Colonic mucosa (tissue), 4 donors: Measurements from ENCODE around the gene SHMT2. TPM values are rescaled to one million over a fixed set of nuclear protein-coding genes. Genes with fewer than 3 reads are reported as not detected.

Source experiments
- DNase-seq: peaks from one replicate; pipeline ENCODE4 v3.0.0-alpha.2; 2020
- H3K27ac ChIP-seq: fragments of 200-600 bp; one replicate; pipeline ENCODE4 v1.8.0; 2021
- H3K27me3 ChIP-seq: fragments of 200-600 bp; one replicate; pipeline ENCODE4 v1.8.0; 2021
- H3K36me3 ChIP-seq: fragments of 200-600 bp; one replicate; pipeline ENCODE4 v1.8.0; 2021
- H3K4me1 ChIP-seq: fragments of 200-600 bp; one replicate; pipeline ENCODE4 v1.8.0; 2021; ENCODE audit warnings: mild to moderate bottlenecking
- H3K4me3 ChIP-seq: fragments of 200-600 bp; one replicate; pipeline ENCODE4 v1.8.0; 2021
- H3K9ac ChIP-seq, 2 donors: one replicate each; pipeline ENCODE4 v1.7.0; 2013; ENCODE audit warnings: control low read depth in 2 of 2, low read depth in 2 of 2, low read length in 2 of 2
- H3K9me3 ChIP-seq: fragments of 200-600 bp; one replicate; pipeline ENCODE4 v1.8.0; 2021
- CTCF ChIP-seq: fragments of 200-600 bp; IDR thresholded peaks from one replicate; pipeline ENCODE4 v1.8.0; 2022; ENCODE audit warnings: antibody characterized with exemption, mild to moderate bottlenecking
- intact Hi-C: fragments of 100-400 bp; cut with DNase I; formaldehyde crosslinking; loops from one replicate; pipeline ENCODE4 v1.14.1; 2022
- total RNA-seq, 2 donors: library from RNA; stranded (reverse); fragmentation: NEBNext Ultra II Directional in 1 of 2; extraction: Animal tissue kit (Norgen Biotek cat#: 25700) in 1 of 2; gene quantifications; one replicate each; pipeline ENCODE4 v1.2.1, GENCODE V29; 2021
- donor health status: healthy.
- donor health status: DM: no; HTN: no; CAD: no.
- donor health status: DM: no; HTN: no; CAD: no.

Gene SHMT2
- total RNA-seq, 2 donors from 2014 or later, result 69.4 to 160 TPM

GRCh38 chr12:57237932-57238853 lies 8.7 kb downstream of the SHMT2 start:
- Histone ChIP-seq H3K4me1 (peaks cover 35% of the 10 kb centered on the region), H3K9ac (peak overlapping the region; percentile 19 to 44), H3K27me3 (peaks cover 70% of the 10 kb centered on the region), H3K27ac (no peak overlapping the region), H3K36me3 (no peaks in the 10 kb centered on the region), H3K4me3 (peak overlapping the region; percentile 35), H3K9me3 (no peaks in the 10 kb centered on the region)
- intact Hi-C loops, result loop anchor here (2.0 kb wide), 1 partner anchor 25 kb away; no protein-coding TSS in a partner anchor
- no peak for DNase-seq
- no peak for TF ChIP-seq CTCF

- no peaks in the 10 kb centered on the region for H3K36me3 ChIP-seq
- peak overlapping the region; percentile 19 to 47 for H3K9ac ChIP-seq
- DNase-seq, result peak; percentile 89
- H3K27me3 ChIP-seq, result peaks cover 74% of the 10 kb centered on the region
- H3K4me3 ChIP-seq, result peak overlapping the region; percentile 35
- H3K9me3 ChIP-seq, result no peaks in the 10 kb centered on the region
- H3K4me1 ChIP-seq, result peaks cover 39% of the 10 kb centered on the region
- no peak overlapping the region for H3K27ac ChIP-seq
- peak; percentile 100 for TF ChIP-seq CTCF
- intact Hi-C loops, result loop anchor here (2.0 kb wide), 1 partner anchor 26 kb away; no protein-coding TSS in a partner anchor
Observed at GRCh38 chr12:57238854-57239554, 9.5 kb downstream of the SHMT2 start.

GRCh38 chr12:57239587-57240065 lies 10.1 kb downstream of the SHMT2 start:
- Histone ChIP-seq H3K27me3 (peaks cover 74% of the 10 kb centered on the region), H3K36me3 (no peaks in the 10 kb centered on the region), H3K9ac (peak overlapping the region in 1 of 2 donors; percentile 47), H3K4me3 (peak overlapping the region; percentile 32), H3K27ac (no peak overlapping the region), H3K4me1 (peaks cover 39% of the 10 kb centered on the region), H3K9me3 (no peaks in the 10 kb centered on the region)
- DNase-seq, result no peak
- no peak for TF ChIP-seq CTCF
- intact Hi-C loops, result loop anchor here (2.0 kb wide), 1 partner anchor 27 kb away; no protein-coding TSS in a partner anchor

- DNase-seq, result no peak
- intact Hi-C loops, result no loop called here
- no peaks in the 10 kb centered on the region for H3K9me3 ChIP-seq
- H3K27ac ChIP-seq, result no peak overlapping the region
- H3K9ac ChIP-seq, result peak overlapping the region; percentile 19 to 47
- H3K4me1 ChIP-seq, result peaks cover 39% of the 10 kb centered on the region
- no peaks in the 10 kb centered on the region for H3K36me3 ChIP-seq
- H3K4me3 ChIP-seq, result peak overlapping the region; percentile 32
- H3K27me3 ChIP-seq, result peaks cover 74% of the 10 kb centered on the region
- no peak for TF ChIP-seq CTCF
Observed at GRCh38 chr12:57240066-57240921, 10.8 kb downstream of the SHMT2 start.
